Measurements from ENCODE around the gene HOXB8.

Gene HOXB8

GRCh38 chr17:48596000-48596734 lies 18.9 kb downstream of the HOXB8 start:
- no peak for DNase-seq (ENCODE audit: low read depth)

- no peak for DNase-seq (ENCODE audit: low read depth)
Observed at GRCh38 chr17:48595278-48595999, 19.7 kb downstream of the HOXB8 start.

GRCh38 chr17:48594538-48595277 lies 20.4 kb downstream of the HOXB8 start:
- no peak for DNase-seq (ENCODE audit: low read depth)

GRCh38 chr17:48593840-48594537 lies 21.1 kb downstream of the HOXB8 start:
- peak; percentile 85 for DNase-seq (ENCODE audit: low read depth)

GRCh38 chr17:48593126-48593829 lies 21.8 kb downstream of the HOXB8 start, which contains the start of gene HOXB5:
Gene HOXB5, minus strand, starts transcription at chr17:48593779. Its CDS starts 97 bp downstream, at chr17:48593682.
- DNase-seq (ENCODE audit: low read depth), result no peak

GRCh38 chr17:48592577-48592976 lies 22.5 kb downstream of the HOXB8 start:
- no peak for DNase-seq (ENCODE audit: low read depth)

GRCh38 chr17:48592057-48592514 lies 23.0 kb downstream of the HOXB8 start:
- DNase-seq (ENCODE audit: low read depth), result no peak

GRCh38 chr17:48591255-48592056 lies 23.6 kb downstream of the HOXB8 start:
- DNase-seq (ENCODE audit: low read depth), result no peak

- DNase-seq (ENCODE audit: low read depth), result no peak
Observed at GRCh38 chr17:48590607-48591161, 24.4 kb downstream of the HOXB8 start.

GRCh38 chr17:48589831-48590606 lies 25.1 kb downstream of the HOXB8 start, which contains the start of gene HOXB3:
Gene HOXB3, minus strand, starts transcription at chr17:48590241. Its CDS starts 37,767 bp downstream, at chr17:48552474.
- no peak for DNase-seq (ENCODE audit: low read depth)

- no peak for DNase-seq (ENCODE audit: low read depth)
Observed at GRCh38 chr17:48589060-48589830, 25.8 kb downstream of the HOXB8 start.

- DNase-seq (ENCODE audit: low read depth), result no peak
Observed at GRCh38 chr17:48588528-48588927, 26.6 kb downstream of the HOXB8 start.

- no peak for DNase-seq (ENCODE audit: low read depth)
Observed at GRCh38 chr17:48588074-48588415, 27.0 kb downstream of the HOXB8 start.

GRCh38 chr17:48587276-48588073 lies 27.6 kb downstream of the HOXB8 start:
- DNase-seq (ENCODE audit: low read depth), result no peak

- no peak for DNase-seq (ENCODE audit: low read depth)
Observed at GRCh38 chr17:48586355-48587258, 28.5 kb downstream of the HOXB8 start.

GRCh38 chr17:48584223-48584741 lies 30.8 kb downstream of the HOXB8 start:
- DNase-seq (ENCODE audit: low read depth), result no peak
